HT-29 (cell line): ENCODE results near the gene TSC22D3. TPM values are rescaled to one million over a fixed set of nuclear protein-coding genes. Genes with fewer than 3 reads are reported as not detected.
A peak's percentile ranks its signal among the peaks of the same experiment; 100 is the strongest.
"Not testable (repeated sequence)": the region's sequence is repeated elsewhere in the genome, so short reads cannot be mapped to it uniquely, and the experiment has no call there.

Experiments used
- DNase-seq: peaks from one replicate; pipeline ENCODE4 v3.0.0-alpha.2; 2015; ENCODE audit warnings: low spot score
- total RNA-seq: library from RNA; depleted of rRNA; stranded (reverse); fragments of >200 nt; shearing (Covaris generic); gene quantifications from 2 replicates; pipeline ENCODE4 v1.2.3, GENCODE V29; 2014

The TSC22D3 gene
- total RNA-seq, 1 experiment from 2014 or later, result 54.6 TPM

GRCh38 chrX:107683124-107683895, 92.3 kb downstream of the TSC22D3 start:
- no peak for DNase-seq

- DNase-seq, result no peak
Measured at GRCh38 chrX:107682256-107682655, 93.3 kb downstream of the TSC22D3 start.

GRCh38 chrX:107678957-107679740, 96.4 kb downstream of the TSC22D3 start:
- peak; percentile 76 for DNase-seq

- no peak for DNase-seq
Measured at GRCh38 chrX:107677909-107678308, 97.7 kb downstream of the TSC22D3 start.

GRCh38 chrX:107677501-107677901, 98.1 kb downstream of the TSC22D3 start:
- DNase-seq, result no peak

- DNase-seq, result peak; percentile 81
Measured at GRCh38 chrX:107676559-107677378, 98.8 kb downstream of the TSC22D3 start.

GRCh38 chrX:107675823-107676555, 99.6 kb downstream of the TSC22D3 start:
- DNase-seq, result peak; percentile 25

GRCh38 chrX:107675365-107675654, 100.3 kb downstream of the TSC22D3 start:
- DNase-seq, result no peak

- no peak for DNase-seq
Measured at GRCh38 chrX:107674480-107675364, 100.9 kb downstream of the TSC22D3 start.

GRCh38 chrX:107673933-107674479, 101.6 kb downstream of the TSC22D3 start:
- DNase-seq, result peak; percentile 16

GRCh38 chrX:107673431-107673830, 102.2 kb downstream of the TSC22D3 start:
- no peak for DNase-seq

GRCh38 chrX:107672955-107673378, 102.6 kb downstream of the TSC22D3 start:
- DNase-seq, result peak; percentile 84

GRCh38 chrX:107671256-107671655, 104.3 kb downstream of the TSC22D3 start:
- DNase-seq, result not testable (repeated sequence)

GRCh38 chrX:107669885-107670628, 105.5 kb downstream of the TSC22D3 start:
- DNase-seq, result no peak

GRCh38 chrX:107669261-107669660, 106.3 kb downstream of the TSC22D3 start:
- DNase-seq, result no peak

GRCh38 chrX:107668710-107669109, 106.9 kb downstream of the TSC22D3 start:
- not testable (repeated sequence) for DNase-seq

GRCh38 chrX:107667426-107667825, 108.2 kb downstream of the TSC22D3 start:
- no peak for DNase-seq

- DNase-seq, result no peak
Measured at GRCh38 chrX:107666931-107667330, 108.7 kb downstream of the TSC22D3 start.
